Measurements from ENCODE around the gene PPP1R13B.

- TF ChIP-seq CTCF (IDR thresholded peaks at IDR 0.05) (no peak), POLR2A (IDR thresholded peaks at IDR 0.05) (no peak)
These were observed 59.3 kb downstream of the PPP1R13B start for GRCh38 chr14:103788086-103788485.
